A673 (cell line): ENCODE results near the gene TOMM5.

Experiments used
- EZH2 ChIP-seq: fragments of 200-600 bp; sonication (generic); IDR thresholded peaks from 2 replicates; pipeline ENCODE4 v1.6.1; 2017; ENCODE audit warnings: borderline replicate concordance, low read depth, mild to moderate bottlenecking, mixed read lengths, antibody characterized with exemption, low read length; ENCODE audit not compliant: poor library complexity, severe bottlenecking
- TF ChIP-seq, protein P1 (sequence below): fragments of 300-800, 200-600 bp; sonication (generic); conservative IDR thresholded peaks from 2 replicates; pipeline ENCODE4 v1.5.1; 2017; ENCODE audit warnings: low read depth, mild to moderate bottlenecking, antibody characterized with exemption, low read length, moderate library complexity, mixed read lengths

GRCh38 chr9:37571282-37571681 is 21.1 kb downstream of the TOMM5 start:
- TF ChIP-seq, protein P1, sequence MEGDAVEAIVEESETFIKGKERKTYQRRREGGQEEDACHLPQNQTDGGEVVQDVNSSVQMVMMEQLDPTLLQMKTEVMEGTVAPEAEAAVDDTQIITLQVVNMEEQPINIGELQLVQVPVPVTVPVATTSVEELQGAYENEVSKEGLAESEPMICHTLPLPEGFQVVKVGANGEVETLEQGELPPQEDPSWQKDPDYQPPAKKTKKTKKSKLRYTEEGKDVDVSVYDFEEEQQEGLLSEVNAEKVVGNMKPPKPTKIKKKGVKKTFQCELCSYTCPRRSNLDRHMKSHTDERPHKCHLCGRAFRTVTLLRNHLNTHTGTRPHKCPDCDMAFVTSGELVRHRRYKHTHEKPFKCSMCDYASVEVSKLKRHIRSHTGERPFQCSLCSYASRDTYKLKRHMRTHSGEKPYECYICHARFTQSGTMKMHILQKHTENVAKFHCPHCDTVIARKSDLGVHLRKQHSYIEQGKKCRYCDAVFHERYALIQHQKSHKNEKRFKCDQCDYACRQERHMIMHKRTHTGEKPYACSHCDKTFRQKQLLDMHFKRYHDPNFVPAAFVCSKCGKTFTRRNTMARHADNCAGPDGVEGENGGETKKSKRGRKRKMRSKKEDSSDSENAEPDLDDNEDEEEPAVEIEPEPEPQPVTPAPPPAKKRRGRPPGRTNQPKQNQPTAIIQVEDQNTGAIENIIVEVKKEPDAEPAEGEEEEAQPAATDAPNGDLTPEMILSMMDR = no peak
- no peak for TF ChIP-seq EZH2
